Ovary (tissue), 9 donors: Measurements from ENCODE around the gene NELL1. TPM values are rescaled to one million over a fixed set of nuclear protein-coding genes. Genes with fewer than 3 reads are reported as not detected.

Source experiments
- DNase-seq, 5 donors: peaks; one replicate each; pipeline ENCODE4 v3.0.0-alpha.2; 2019 to 2020
- H3K27ac ChIP-seq, 2 donors: fragments of 200-600 bp; one replicate each; pipeline versions ENCODE4 v1.5.1 to v1.8.0; 2019 to 2022
- H3K27me3 ChIP-seq: fragments of 200-600 bp; one replicate; pipeline ENCODE4 v1.8.0; 2022
- H3K36me3 ChIP-seq: fragments of 200-600 bp; sonication (generic); one replicate; pipeline ENCODE4 v1.5.1; 2019
- H3K4me1 ChIP-seq: one replicate; pipeline ENCODE4 v1.8.1; 2013; ENCODE audit warnings: mild to moderate bottlenecking, moderate library complexity; ENCODE audit not compliant: insufficient read depth
- H3K4me3 ChIP-seq: fragments of 200-600 bp; sonication (generic); one replicate; pipeline ENCODE4 v1.5.1; 2017
- H3K9me3 ChIP-seq, 2 donors: fragments of 200-600 bp in 1 of 2; sonication (generic) in 1 of 2; one replicate each; pipeline versions ENCODE4 v1.5.1 to v1.8.1; 2013 to 2019; ENCODE audit warnings: mild to moderate bottlenecking in 1 of 2, moderate library complexity in 1 of 2
- EP300 ChIP-seq: sonication (generic); formaldehyde crosslinking; IDR thresholded peaks from one replicate; pipeline ENCODE4 v1.6.1; 2017; ENCODE audit warnings: antibody characterized with exemption
- POLR2A ChIP-seq: fragments of 450-650 bp; IDR thresholded peaks from one replicate; pipeline ENCODE4 v1.6.1; 2017; ENCODE audit warnings: antibody characterized with exemption, mild to moderate bottlenecking, moderate library complexity
- WGBS, 3 donors: extraction: QIAGEN DNeasy Blood & Tissue Kit in 1 of 3; methylation state at CpG; one replicate each; pipeline versions ENCODE4 v1.1.5 to v1.1.7; 2013 to 2017; 5-methylcytosine and 5-hydroxymethylcytosine counted together
- intact Hi-C, 4 donors: fragments of 100-400 bp; cut with DNase I; formaldehyde crosslinking; loops; one replicate each; pipeline versions ENCODE4 v1.11.0 to v1.15.1; 2022 to 2023
- polyA plus RNA-seq, 2 donors: library from polyadenylated mRNA; stranded (reverse); fragments of 200-250 nt in 1 of 2; fragments of 350-450 nt in 1 of 2; fragmentation: Illumina TruSeq in 1 of 2; extraction: RNeasy Lipid Tissue Mini Kit (QIAGEN cat#74804) in 1 of 2; gene quantifications; one replicate each; pipeline ENCODE4 v1.2.3, GENCODE V29; 2013 to 2014
- total RNA-seq, 7 donors: library from RNA; depleted of rRNA in 2 of 7; stranded (reverse); fragments of >200 nt in 2 of 7; fragmentation: NEBNext Ultra II Directional in 3 of 7; extraction: Animal tissue kit (Norgen Biotek cat#: 25700) in 3 of 7; gene quantifications; one replicate each; pipeline versions ENCODE4 v1.1.0 to v1.2.4, GENCODE V29; 2016 to 2023
- TF ChIP-seq, protein P1 (sequence below), 3 donors: fragments of 450-650 bp in 2 of 3; fragments of 200-600 bp in 1 of 3; IDR thresholded peaks; one replicate each; pipeline versions ENCODE4 v1.5.1 to v1.8.0; 2016 to 2022; ENCODE audit warnings: antibody characterized with exemption in 3 of 3, mild to moderate bottlenecking in 1 of 3
- donor health status: DM: no; HTN: no; CAD: no; lungs with moderate emphysema.
- donor health status: DM: no; HTN: no; CAD: no.
- donor health status: Bipolar disorder and iron deficiency.
- donor health status: DM: yes; HTN: yes; CAD: no.
- donor health status: DM: no; HTN: no; CAD: no.
- donor health status: DM: yes; HTN: yes; CAD: no.

The NELL1 gene
- total and polyA plus RNA-seq, 9 donors: 0.21 to 0.43 (median 0.36) TPM; not detected in 5

DNA sequence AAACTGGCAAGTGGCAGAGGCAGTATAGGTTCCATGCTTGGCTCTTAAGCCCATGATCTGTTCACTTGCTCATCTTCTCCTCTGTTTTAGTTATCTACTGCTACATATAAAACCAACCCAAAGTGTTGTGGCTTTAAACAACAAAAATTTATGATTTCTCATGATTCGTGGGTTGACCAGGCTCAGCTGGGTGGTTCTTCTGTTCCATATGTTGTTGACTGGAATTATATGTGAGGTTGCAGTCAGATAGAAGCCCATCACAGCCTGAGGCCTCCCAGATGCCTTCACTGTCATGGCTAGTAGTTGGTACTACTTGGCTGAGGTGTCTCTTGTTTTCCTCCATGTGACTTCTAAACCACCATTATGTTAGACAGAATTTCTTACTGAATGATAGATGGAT is 632.6 kb downstream of the NELL1 start:
- WGBS, 3 donors: 83 to 97% (median 90%) methylated on average over 1 of the region's 1 CpG
- Histone ChIP-seq H3K4me3 (no peak overlapping the region), H3K4me1 (no peaks in the 10 kb centered on the region), H3K9me3 (no peaks in the 10 kb centered on the region), H3K27ac (no peak overlapping the region), H3K27me3 (no peaks in the 10 kb centered on the region), H3K36me3 (no peaks in the 10 kb centered on the region)
- TF ChIP-seq EP300 (no peak), POLR2A (no peak)
- TF ChIP-seq, protein P1, sequence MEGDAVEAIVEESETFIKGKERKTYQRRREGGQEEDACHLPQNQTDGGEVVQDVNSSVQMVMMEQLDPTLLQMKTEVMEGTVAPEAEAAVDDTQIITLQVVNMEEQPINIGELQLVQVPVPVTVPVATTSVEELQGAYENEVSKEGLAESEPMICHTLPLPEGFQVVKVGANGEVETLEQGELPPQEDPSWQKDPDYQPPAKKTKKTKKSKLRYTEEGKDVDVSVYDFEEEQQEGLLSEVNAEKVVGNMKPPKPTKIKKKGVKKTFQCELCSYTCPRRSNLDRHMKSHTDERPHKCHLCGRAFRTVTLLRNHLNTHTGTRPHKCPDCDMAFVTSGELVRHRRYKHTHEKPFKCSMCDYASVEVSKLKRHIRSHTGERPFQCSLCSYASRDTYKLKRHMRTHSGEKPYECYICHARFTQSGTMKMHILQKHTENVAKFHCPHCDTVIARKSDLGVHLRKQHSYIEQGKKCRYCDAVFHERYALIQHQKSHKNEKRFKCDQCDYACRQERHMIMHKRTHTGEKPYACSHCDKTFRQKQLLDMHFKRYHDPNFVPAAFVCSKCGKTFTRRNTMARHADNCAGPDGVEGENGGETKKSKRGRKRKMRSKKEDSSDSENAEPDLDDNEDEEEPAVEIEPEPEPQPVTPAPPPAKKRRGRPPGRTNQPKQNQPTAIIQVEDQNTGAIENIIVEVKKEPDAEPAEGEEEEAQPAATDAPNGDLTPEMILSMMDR (IDR thresholded peaks at IDR 0.05): no peak
- no peak for DNase-seq
- intact Hi-C loops: no loop called here

DNA sequence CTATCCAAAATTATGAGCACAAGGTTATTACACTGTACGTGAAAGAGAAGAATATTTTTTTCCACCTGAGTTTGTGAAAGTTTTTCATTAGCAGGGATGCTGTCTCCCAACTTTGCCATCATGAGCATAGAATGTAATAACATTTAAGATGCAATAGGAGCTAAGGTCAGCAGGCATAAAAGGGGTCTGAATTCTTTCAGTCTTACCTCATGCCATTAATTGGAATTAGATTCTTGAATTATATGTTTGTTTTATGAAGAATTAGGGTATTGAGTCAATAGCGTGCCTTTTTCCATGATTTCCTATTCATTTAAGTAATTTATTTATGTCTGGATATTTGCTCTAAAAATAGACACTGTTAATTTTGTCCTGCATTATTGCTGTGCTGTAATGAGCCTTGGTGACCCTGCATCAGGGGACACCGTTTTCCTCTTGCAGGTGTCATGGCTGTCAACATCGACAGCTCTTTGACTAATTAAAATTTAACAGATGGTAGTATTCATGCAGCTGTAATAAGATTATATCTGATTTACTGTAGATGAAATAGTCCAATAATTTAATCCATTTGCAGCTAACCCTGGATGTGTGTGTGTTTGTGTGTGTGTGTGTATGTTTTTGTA is 637.5 kb downstream of the NELL1 start:
- no peaks in the 10 kb centered on the region for H3K4me1 ChIP-seq
- no peaks in the 10 kb centered on the region for H3K36me3 ChIP-seq
- H3K27ac ChIP-seq: no peak overlapping the region
- no peaks in the 10 kb centered on the region for H3K9me3 ChIP-seq
- H3K27me3 ChIP-seq: no peaks in the 10 kb centered on the region
- no peak for DNase-seq
- whole genome bisulfite sequencing, 3 donors: 73 to 79% (median 75%) methylated on average over 4 of the region's 4 CpGs
- TF ChIP-seq POLR2A (no peak), EP300 (no peak)
- TF ChIP-seq, protein P1 (IDR thresholded peaks at IDR 0.05): no peak
- intact Hi-C loops: no loop called here
- no peak overlapping the region for H3K4me3 ChIP-seq

DNA sequence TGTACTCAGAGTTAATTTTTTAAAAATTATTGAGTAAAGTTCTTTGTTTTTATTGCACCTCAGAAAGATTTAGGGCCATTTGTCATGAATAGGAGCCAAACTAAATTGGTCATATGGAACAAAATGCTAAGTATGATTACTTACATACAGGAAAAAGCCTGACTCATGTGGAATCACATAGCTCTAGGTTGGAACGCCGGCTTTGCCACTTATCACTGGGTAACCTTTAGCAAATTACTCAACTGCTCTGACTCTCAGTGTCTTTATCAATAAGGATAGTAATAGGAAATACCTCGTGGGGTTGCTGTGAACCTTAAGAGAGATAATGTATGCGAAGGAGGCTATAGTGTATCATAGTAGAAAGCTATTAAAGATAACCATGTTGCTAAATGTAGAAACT is 638.5 kb downstream of the NELL1 start:
- 23 to 29% (median 28%) methylated on average over 4 of the region's 4 CpGs for WGBS, 3 donors
- intact Hi-C loops: no loop called here
- Histone ChIP-seq H3K27me3 (no peaks in the 10 kb centered on the region), H3K36me3 (no peaks in the 10 kb centered on the region), H3K9me3 (no peaks in the 10 kb centered on the region), H3K4me1 (no peaks in the 10 kb centered on the region), H3K27ac (no peak overlapping the region), H3K4me3 (no peak overlapping the region)
- TF ChIP-seq EP300 (no peak), POLR2A (no peak)
- TF ChIP-seq, protein P1 (IDR thresholded peaks at IDR 0.05): no peak
- no peak for DNase-seq

DNA sequence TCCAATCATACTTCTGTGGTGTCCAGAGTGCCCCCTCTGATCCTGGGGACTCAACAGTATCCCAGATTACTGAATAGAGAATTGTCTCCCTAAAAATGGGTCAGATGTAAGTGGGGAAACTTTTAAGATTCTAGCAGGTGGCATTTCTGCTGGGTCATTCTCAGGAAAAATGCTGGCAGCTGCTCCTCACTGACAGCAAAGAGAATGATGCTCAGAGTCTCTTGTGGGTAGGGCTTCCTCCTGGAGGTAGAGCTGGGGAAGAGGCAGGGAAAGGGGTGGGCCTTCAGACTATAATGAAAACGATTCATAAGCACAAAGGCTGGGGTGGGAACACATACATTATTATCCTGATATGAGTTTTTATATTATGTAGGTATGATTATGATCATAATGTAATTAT is 647.2 kb downstream of the NELL1 start:
- Histone ChIP-seq H3K4me3 (no peak overlapping the region), H3K27ac (no peak overlapping the region), H3K36me3 (no peaks in the 10 kb centered on the region), H3K9me3 (no peaks in the 10 kb centered on the region), H3K4me1 (no peaks in the 10 kb centered on the region), H3K27me3 (no peaks in the 10 kb centered on the region)
- TF ChIP-seq EP300 (no peak), POLR2A (no peak)
- TF ChIP-seq, protein P1 (IDR thresholded peaks at IDR 0.05): no peak
- WGBS, 3 donors: 23 to 30% (median 23%) methylated on average over 1 of the region's 1 CpG
- intact Hi-C loops: no loop called here
- DNase-seq: no peak
